GM19035 (cell line): ENCODE results near the gene NCMAP.

ENCODE experiments used
- ATAC-seq: cut with Tn5 transposase; IDR thresholded peaks from one replicate; pipeline ENCODE4 v1.9.1; 2021; ENCODE audit not compliant: unreplicated experiment

NCMAP gene

DNA sequence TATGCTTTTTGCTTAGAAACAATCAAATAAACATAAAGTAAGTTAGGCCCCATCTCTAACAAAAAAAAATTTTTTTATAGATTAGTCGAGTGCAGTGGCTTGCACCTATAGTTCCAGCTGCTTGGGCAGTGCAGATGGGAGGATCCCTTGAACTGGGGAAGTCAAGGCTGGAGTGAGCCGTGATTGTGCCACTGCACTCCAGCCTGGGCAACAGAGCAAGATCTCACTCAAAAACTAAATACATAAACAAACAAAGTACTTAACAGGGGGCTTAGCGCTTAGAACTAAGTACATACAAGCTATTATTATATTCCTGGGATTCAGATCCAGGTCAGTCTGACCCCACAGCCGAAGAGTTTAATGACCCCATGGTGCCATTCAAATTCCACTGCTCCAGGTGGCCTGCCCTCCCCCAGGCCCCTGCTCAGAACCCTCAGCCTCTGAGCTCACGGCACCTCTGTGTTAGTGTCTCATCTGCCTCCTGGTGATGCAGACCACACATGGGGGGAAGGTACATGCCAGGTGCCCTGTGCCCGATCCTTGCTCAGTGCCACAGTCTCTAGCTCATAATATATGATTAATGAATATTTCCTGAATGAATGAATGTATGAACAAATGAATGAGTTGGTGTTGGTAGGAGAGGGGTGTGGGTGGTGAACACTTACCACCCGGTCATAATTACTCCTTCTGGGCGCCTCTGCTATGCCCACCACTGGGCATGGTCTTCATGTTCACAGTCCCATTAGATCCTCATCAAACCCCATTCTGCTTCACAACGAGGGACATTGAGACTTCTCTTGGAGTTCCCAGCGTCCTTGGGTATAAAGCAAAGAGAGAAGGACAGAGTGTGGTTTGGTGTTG is 14.6 kb downstream of the NCMAP start:
- ATAC-seq = no peak

DNA sequence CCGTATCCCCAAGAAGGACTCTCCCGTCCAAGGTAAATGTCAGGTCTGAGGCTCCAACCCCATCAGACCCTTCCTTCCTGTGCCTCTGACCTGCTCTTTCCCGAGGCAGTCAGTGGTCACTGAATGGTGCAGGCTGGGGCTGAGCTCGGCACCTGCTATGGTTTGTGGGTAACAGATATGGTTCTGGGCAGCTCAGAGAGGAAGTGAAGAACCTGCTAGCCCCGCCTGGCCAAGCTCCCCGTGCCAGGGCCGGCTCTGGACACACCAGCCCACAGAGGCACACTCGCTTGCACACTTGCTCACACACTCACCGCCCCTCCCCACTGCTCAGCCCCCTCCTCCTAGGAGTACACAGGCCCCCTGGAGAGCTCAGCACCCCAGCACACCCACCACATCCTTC is 16.4 kb downstream of the NCMAP start:
- ATAC-seq = no peak

DNA sequence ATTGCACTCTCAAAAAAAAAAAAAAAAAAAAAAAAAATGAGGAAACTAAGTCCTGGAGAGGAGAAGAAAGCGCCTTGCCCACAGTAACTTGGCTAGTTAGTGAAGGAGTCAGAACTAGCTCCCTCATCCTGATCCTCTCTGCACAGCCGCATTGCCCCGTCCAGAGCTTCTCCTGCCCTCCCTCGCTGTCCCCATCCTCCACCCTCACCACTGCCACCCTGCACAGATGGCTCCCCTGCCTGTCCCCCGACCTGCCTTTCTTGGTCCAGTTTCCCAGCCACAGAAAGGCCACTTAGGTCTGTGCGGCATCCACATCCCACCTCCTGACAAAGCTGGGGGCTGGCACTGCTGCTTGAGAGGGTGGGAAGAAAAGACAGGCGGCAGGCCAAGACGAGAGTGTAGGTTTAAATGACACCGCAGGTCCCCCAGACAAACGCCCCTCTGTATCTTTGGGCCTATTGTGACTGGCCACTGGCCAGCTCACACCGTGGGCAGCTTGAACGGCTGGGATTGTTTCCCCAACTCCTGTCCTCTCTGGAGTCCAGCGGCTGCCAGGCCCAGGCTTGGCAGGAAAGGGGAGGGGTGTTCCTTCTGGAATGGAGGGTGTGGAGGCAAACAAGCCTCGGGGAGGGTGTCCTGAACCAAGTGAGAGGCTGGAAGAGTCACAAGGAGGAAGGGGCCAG is 20.2 kb downstream of the NCMAP start:
- ATAC-seq = no peak

DNA sequence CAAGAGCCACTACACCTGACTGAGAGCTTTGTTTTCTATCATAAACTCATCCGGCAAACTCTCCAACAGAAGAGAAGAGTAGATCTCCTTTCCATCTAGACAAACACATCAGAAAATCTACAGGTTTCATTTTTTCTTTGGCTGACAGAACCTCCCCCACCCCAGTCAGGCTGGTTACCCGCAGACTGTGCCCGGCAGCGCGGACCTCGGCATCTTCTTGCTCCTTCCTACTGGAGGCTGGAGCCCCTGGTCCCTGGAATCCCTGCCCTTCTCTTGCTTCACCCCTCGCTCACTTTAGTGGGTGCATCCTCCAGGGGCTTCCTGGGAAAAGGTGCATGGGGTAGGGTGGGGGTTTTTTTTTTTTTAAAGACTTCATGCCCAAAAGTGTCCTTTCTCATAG is 23.0 kb downstream of the NCMAP start:
- no peak for ATAC-seq

DNA sequence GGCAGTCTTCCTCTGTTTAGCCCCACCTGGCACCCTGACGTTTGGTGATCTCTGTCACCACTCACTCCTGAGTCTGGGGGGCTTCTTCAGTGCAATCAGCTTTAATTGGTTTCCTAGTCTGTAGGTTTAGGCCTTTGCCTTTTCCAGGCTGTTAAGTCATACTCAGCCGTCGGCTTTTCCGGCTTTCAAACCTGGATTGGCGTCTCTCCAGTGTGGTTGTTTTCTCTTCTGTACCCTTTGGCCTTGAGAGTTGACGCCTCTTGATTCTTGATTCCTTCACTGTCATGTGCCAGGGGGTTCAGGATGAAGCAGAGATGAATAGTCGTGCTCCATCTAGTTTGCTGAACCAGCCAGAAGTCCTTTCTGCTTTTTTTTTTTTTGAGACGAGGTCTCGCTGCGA is 24.9 kb downstream of the NCMAP start:
- no peak for ATAC-seq

DNA sequence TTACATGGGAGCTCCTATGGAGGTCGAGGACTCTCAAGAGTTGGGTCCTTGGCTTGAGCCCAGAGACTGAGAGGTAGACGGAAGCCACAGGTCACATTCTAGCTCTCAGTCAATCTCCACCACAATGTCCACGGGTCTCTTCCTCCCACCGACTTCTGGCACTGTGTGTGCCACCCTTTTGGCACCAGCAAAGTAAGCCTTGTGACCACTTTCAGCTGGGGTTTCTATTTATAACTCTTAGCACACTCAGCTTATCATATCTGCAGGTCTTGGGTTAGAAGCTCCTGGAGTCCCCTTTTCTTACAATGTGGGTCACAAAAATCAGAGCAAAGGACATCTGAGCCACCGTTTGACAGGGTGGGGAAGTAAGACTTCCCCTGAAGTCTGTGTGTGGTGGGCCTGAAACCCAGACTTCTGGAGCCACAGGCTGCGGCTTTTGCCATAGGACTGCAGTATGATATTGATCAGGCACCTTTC is 28.3 kb downstream of the NCMAP start:
- no peak for ATAC-seq

DNA sequence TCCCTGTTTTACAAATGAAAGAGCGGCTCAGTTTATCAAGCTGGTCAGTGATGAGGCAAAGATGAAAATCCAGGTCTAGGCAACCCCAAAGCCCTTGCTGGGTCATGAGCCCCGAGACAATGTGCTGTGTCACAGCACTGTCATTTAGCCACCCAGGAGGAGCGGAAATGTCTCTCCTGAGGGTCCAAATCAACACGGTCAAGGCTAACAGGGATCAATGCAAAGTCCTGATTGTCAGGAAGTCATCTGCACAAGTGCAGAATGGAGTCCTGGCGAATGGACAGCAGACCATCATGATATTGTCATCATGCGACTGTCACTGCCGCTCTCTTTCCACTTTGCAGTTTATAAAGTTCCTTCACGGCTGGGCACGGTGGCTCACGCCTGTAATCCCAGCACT is 30.2 kb downstream of the NCMAP start:
- no peak for ATAC-seq

DNA sequence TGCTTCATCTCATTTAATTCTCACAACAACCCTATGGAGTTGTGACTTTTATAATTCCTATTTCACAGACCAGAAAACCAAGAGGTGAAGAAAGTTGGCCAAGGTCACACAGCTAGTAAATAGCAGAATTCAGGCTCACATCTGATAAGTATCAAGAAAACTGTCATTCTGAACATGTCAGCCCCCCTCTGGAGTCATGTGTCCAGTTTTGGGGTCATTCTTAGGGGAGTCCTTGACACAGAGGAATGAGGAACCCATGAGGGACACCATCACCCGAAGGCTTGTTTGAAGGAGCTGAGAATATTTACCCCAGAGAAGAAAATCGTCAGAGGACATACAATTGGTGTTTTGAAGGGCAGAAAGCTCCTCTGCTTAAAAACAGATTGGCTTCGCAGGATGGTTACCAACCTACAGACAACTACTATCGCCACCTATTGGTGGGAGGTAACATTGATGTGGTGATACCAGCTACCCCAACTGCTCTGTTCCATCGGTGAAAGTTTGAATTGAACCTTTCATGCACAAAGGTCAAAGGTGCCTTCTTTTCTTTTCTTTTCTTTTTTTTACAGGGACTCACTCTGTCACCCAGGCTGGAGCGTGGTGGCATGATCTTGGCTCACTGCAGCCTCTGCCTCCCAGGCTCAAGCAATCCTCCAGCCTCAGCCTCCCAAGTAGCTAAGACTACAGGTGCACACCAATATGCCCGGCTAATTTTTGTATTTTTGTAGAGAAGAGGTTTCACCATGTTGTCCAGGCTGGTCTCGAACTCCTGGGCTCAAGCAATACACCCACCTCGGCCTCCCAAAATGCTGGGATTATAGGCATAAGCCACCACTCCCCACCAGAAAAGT is 31.3 kb downstream of the NCMAP start:
- peak; percentile 52 for ATAC-seq

DNA sequence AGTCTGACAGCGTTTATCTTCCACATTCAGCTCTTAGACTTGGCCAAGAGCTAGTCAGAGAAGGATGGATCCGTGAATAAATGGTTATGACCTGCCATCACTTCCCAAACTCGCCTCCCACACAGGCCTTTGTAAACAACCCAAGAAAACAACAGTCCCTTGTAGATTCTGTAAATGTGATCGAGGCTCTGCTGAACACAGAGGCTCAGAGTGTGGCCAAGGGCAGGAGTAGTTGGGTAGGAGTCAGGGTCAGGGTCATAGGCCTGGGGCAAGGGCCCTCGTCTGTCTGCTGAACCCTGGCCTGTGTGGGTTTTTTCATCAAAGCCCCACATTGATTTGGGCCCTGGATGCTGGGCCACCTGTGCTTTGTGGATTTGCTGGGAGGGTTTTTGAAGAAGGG is 32.7 kb downstream of the NCMAP start:
- no peak for ATAC-seq

DNA sequence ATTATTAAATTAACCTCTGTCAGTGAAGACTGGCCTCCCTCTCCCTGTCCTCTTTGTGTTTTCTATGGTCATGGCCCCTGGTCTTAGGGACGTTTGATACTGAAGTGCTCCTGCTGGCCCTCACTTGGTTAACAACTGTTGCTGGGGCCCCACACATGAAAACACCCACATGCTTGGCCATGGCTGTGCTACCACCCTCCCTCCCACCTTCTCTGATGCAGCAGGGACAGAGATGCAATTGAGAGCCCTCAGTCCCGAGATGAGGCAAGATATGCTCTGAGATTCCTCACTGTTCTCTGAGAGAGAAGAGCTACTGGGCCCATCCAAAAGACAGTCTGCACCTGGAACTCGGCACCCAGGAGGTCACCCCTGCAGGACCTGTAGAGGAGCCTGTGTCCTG is 33.3 kb downstream of the NCMAP start:
- no peak for ATAC-seq

DNA sequence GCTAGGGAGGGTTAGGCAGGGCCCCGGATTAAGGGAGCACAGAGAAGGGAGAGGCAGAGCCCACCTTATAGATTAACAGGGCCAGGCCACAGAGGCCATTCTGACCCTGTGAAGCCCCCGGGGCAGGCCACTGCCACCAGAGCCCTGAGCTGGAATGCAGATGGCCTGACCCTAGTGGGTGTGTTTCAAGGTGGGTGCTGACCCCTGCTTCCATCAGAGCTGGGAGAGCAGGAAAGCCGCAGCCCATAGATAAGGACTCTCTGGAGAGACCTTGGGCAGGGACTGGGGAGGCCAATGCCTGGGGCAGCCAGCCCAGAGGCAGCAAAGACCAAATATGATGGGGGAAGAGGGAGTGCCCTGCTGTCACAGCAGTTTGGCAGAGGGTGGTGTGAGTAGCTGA is 35.9 kb downstream of the NCMAP start:
- no peak for ATAC-seq

DNA sequence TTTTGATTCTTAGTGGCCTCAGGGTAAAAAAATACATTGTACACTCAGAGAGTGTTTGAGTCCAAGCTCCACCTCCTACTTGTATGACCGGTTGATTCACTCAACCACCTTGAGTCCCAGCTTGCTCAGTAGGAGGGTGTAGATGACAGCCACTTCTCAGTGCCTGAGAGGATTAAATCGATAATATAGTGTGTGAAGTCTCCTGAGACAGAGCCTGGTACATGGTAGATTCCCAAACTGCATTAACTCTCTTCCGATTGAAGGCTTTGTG is 38.4 kb downstream of the NCMAP start:
- no peak for ATAC-seq

DNA sequence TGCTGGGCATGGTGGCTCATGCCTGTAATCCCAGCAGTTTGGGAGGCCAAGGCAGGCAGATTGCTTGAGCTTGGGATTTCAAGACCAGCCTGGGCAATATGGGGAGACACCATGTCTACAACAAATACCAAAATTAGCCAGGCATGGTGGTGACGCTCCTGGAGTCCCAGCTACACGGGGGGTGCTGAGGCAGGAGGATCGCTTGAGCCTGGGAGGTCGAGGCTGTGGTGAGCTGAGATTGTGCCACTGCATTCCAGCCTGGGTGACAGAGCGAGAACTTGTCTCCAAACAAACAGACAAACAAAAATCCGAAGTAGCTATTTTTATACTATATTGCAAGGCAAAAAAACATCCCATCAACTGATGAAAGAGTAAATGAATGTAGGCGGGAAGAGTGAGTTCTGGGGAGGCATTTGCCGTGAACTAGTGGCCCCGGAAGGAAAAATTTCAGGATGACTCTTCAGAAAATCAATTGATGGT is 40.6 kb downstream of the NCMAP start:
- no peak for ATAC-seq

DNA sequence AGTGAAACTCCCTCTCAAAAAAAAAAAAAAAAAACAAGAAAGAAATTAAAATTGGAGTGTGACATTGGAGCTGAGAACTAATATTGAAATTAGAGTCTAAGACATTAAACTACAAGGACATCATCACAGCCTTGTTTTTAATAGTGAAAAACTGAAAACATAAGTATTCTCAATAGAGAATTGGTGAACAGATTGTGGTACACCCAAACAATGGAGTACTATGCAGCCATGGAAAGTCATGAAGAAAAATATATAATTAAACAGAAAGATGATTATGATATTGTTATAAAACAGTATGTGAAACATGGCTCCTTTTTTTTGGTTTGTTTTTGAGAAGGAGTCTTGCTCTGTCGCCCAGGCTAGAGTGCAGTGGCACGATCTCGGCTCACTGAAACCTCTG is 43.4 kb downstream of the NCMAP start:
- no peak for ATAC-seq

DNA sequence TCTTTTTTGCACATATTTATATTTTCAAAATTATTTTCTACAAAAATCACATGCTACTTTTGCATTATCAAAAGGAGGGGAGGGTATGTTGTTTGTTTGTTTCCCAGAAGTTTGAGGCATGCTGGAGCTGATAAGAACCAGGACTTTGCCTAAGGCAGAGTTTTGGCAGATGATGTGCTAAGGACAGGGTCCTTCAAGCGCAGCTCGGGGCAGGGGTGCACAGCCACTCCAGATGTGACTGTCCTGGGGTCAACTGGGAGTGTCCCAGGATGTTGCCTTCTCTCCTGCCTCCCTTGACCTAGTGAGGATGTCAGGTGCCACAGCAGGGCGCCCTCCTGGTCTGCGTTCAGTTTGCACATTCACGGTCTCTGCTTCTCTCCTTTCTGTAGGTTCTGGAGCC is 44.7 kb downstream of the NCMAP start:
- no peak for ATAC-seq

DNA sequence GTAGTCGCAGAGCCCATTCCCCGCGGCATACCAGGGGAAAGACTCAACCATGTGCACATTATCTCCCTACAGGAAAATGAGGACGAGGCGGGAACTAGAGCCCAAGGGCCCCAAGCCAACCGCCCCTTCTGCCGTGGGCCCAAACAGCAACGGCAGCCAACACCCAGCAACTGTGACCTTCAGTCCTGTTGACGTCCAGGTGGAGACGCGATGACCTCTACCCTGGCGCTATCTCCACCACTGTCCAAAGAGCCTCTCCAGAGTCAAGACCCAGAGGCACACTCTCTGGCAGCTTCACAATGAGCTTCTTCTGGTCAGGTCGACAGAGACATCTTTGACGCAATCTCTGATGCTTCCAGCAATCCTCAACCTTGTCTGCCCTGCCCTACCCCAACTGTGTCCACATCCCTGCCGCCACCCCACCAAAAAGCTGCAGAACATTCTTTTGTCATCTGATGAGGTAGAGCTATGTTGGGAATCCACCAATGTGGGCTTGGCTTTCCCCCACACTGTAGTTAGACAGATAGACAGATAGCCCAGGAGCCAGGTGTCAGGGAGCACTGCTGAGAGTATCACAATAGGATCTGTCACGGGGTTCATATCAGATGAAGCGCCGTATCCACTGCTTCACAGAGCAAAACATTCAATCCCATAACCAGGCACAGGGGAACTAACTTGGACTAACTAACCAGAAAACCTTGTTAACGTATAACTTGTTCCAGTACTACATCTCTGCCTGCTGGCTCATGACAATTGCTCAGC is 49.8 kb downstream of the NCMAP start:
- ATAC-seq = no peak

DNA sequence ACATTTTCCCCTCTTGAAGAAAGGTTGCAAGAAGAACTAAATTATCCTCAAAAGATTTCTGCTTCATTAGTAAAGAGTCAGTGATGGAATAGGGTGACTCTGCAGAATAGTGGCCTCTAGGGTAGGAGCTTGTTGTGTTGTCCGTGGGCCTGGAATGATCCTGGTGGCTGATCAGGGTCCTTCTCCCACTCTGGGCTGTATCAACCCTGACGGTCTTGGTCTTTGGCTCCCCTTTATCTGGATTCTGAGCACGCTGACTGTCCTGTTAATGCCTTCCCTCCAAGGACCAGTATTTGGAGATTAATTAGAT is 50.4 kb downstream of the NCMAP start:
- no peak for ATAC-seq

DNA sequence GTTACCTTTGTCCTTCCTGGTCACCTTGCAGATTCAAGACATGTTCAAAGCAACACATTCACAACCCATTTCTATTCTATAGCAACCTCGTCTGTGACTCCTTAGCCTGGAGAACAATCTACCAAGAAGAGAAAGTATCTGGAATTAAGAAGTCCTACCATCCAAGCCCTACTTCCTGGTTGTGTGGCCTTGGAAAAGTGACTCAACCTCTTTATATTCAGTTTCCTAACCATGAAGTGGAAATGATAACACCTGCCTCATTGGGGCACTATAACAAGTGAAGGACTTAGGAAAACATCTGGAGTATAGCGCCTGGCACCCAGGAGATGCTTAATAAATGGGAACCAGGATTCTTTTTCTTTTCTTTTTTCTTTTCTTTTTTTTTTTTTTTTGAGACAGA is 50.7 kb downstream of the NCMAP start:
- no peak for ATAC-seq

DNA sequence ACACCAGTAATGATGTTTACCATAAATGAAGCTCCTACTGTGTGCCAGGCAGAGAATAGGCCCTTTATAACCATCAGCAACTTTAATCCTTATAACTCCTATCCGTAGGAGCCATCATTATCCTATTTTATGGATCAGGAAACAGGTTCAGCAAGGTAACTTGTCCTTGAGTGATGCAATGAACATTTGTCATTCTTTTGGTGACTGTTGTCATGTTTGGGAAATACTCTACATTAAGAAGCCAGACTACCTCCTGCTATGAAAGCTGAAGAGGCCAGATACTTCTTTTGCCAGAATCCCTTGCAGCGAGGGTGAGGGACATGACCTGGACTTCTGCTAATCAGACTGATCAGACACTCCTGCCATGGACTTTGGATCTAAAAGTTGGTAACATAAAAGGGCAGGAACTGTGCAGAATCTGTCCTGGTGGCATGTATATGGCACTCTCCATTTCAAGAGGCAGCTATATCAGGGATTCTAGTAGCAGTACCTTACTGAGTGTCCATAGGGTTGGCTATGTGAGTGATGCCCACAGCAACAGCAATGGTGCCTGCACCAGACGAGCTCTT is 54.1 kb downstream of the NCMAP start:
- no peak for ATAC-seq

DNA sequence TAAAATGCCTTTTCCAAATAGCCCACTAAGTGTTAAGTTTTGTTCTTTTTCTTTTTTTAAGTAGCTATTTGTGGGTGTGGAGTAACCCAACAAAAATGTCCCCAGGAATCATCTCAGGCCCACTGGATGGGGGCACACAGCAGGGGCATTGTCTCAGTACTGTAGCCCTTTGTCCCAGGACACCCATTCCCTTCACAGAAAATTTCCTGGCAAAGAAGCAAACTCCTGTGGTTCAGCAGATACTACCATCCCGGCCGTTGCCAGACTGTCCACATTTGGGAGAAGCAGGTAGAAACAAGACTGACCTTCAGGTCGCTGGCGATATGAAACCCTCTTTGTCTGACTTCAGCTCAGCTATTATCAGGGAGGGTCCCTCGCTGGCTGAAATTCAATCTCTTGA is 63.5 kb downstream of the NCMAP start:
- ATAC-seq = no peak

DNA sequence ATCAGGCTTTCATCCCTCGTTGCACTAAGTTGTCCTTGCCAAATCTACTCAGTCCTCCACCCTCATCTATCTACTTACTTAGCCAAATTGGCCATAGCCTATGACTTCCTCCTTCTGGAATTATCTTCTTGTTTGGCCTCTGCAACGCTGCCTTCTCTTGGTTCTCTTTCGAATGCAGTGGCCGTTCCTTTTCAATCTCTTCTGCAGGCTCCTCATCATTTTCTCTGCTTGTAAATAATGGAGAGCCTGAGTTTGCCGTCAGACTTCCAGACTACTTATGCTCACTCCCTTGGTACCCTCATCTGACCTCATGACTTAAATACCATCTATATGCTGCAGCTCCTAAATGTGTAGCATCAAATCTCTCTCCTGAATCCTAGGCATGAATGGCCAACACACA is 64.8 kb downstream of the NCMAP start:
- no peak for ATAC-seq
